Panc1 (cell line): Measurements from ENCODE around the gene DUSP10. TPM values are rescaled to one million over a fixed set of nuclear protein-coding genes. Genes with fewer than 3 reads are reported as not detected.

Experiments
- ATAC-seq: fragments of 200-7000 bp; cut with Tn5 transposase; 2 replicates; pipeline ENCODE4 v1.9.1; 2020; ENCODE audit warnings: mild to moderate bottlenecking, moderate library complexity
- BruUV-seq: library from RNA; stranded (reverse); fragments of 400-500 nt; replicated peaks from 2 replicates; lab custom pipeline; 2021; lab: Mats Ljungman, UMichigan
- CTCF ChIA-PET: fragments of 300-600 bp; sonication (Branson Sonifier 250); formaldehyde crosslinking; loops from one replicate; lab custom pipeline; 2022; ENCODE audit warnings: antibody characterized with exemption; lab: Charles Lee
- POLR2A ChIA-PET: fragments of 300-600 bp; sonication (Branson Sonifier 250); formaldehyde crosslinking; loops from one replicate; lab custom pipeline; 2022; ENCODE audit warnings: antibody characterized with exemption; lab: Charles Lee
- DNase-seq: peaks from one replicate; pipeline ENCODE4 v3.0.0-alpha.2; 2010; ENCODE audit warnings: low read depth, low spot score
- H3K27ac ChIP-seq: 2 replicates; pipeline ENCODE4 v1.5.1; 2011; ENCODE audit warnings: mild to moderate bottlenecking, low read length, inconsistent platforms
- H3K27me3 ChIP-seq: fragments of 200-500 bp; sonication (Bioruptor generic); 2 replicates; pipeline ENCODE4 v1.6.0; 2014; ENCODE audit warnings: low read length, inconsistent platforms; ENCODE audit not compliant: control insufficient read depth, insufficient read depth
- H3K36me3 ChIP-seq: fragments of 200-500 bp; sonication (Bioruptor generic); 2 replicates; pipeline ENCODE4 v1.5.1; 2014; ENCODE audit warnings: inconsistent platforms, mild to moderate bottlenecking, low read length, moderate library complexity; ENCODE audit not compliant: control insufficient read depth, insufficient read depth
- H3K4me1 ChIP-seq: 2 replicates; pipeline ENCODE4 v1.5.1; 2011; ENCODE audit warnings: inconsistent platforms, mild to moderate bottlenecking, low read length, moderate library complexity; ENCODE audit not compliant: control insufficient read depth, insufficient read depth
- H3K4me3 ChIP-seq, 2 experiments: 2 replicates each; pipeline ENCODE4 v1.5.1; 2011 to 2012; ENCODE audit warnings: low read depth in 2 of 2, low read length in 2 of 2, mild to moderate bottlenecking in 2 of 2, inconsistent platforms in 1 of 2, moderate library complexity in 1 of 2
- H3K9me3 ChIP-seq: fragments of 200-500 bp; sonication (Bioruptor generic); 2 replicates; pipeline ENCODE4 v1.5.1; 2014; ENCODE audit warnings: low read depth, mild to moderate bottlenecking, inconsistent platforms, low read length, moderate library complexity; ENCODE audit not compliant: control insufficient read depth, insufficient read depth
- CTCF ChIP-seq: fragments of 450-650 bp; IDR thresholded peaks from 2 replicates; pipeline ENCODE4 v1.5.1; 2017; ENCODE audit warnings: mild to moderate bottlenecking
- TCF7L2 ChIP-seq: IDR thresholded peaks from 2 replicates; pipeline ENCODE4 v1.6.1; 2011; ENCODE audit warnings: mild to moderate bottlenecking, low read depth, low read length, inconsistent platforms
- in situ Hi-C: cut with HindIII; loops from 2 replicates; pipeline ENCODE4 v1.10.0; 2016; ENCODE audit warnings: low sequenced_read_pairs, low pct_unique_long_range_greater_than_20kb
- intact Hi-C: fragments of 100-400 bp; cut with micrococcal nuclease; formaldehyde crosslinking; loops from one replicate; pipeline ENCODE4 v1.10.0; 2022; ENCODE audit not compliant: unreplicated experiment
- total RNA-seq: library from RNA; stranded (reverse); gene quantifications from one replicate; pipeline ENCODE4 v1.2.1, GENCODE V29; 2021; ENCODE audit not compliant: unreplicated experiment
- TF ChIP-seq, protein P1 (sequence below), 2 experiments: IDR thresholded peaks; 2 replicates each; pipeline ENCODE4 v1.6.1; 2011 to 2012; ENCODE audit warnings: low read depth in 2 of 2, control low read depth in 1 of 2, low read length in 1 of 2, mild to moderate bottlenecking in 1 of 2, moderate library complexity in 1 of 2; ENCODE audit not compliant: insufficient read depth in 1 of 2

The DUSP10 gene
- total RNA-seq, 1 experiment from 2014 or later: 1.4 TPM

DNA sequence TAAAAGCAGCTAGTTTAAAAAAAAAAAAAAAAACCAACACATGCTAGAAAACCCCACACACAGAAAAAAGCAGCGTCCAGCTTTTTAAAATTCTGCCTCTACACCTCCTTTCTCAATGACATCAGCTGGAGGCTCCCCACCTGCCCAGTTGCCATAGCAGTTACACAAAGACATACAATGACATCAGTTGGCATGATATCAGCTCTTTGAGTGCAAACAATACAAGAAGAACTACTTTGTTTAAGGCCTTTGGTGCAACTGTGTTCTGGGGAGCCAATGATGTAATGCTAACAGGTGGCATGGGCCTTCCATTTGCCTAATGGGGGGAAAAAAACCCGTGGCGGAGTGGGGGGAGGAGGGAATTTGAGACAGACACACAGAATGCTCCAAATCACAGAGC lies 32.9 kb downstream of the DUSP10 start:
- DNase-seq (no peak), ATAC-seq (no peak)
- Histone ChIP-seq H3K36me3 (no peaks in the 10 kb centered on the region), H3K4me3 (no peak overlapping the region), H3K9me3 (no peaks in the 10 kb centered on the region), H3K4me1 (no peaks in the 10 kb centered on the region), H3K27me3 (no peaks in the 10 kb centered on the region), H3K27ac (no peak overlapping the region)
- no TSS peak for BruUV-seq
- POLR2A ChIA-PET: no interaction called here
- CTCF ChIA-PET: interaction anchor here (0.7 kb wide), 1 partner anchor 107 kb away, joined by 6 read pairs; no protein-coding TSS in a partner anchor
- TF ChIP-seq, protein P1, sequence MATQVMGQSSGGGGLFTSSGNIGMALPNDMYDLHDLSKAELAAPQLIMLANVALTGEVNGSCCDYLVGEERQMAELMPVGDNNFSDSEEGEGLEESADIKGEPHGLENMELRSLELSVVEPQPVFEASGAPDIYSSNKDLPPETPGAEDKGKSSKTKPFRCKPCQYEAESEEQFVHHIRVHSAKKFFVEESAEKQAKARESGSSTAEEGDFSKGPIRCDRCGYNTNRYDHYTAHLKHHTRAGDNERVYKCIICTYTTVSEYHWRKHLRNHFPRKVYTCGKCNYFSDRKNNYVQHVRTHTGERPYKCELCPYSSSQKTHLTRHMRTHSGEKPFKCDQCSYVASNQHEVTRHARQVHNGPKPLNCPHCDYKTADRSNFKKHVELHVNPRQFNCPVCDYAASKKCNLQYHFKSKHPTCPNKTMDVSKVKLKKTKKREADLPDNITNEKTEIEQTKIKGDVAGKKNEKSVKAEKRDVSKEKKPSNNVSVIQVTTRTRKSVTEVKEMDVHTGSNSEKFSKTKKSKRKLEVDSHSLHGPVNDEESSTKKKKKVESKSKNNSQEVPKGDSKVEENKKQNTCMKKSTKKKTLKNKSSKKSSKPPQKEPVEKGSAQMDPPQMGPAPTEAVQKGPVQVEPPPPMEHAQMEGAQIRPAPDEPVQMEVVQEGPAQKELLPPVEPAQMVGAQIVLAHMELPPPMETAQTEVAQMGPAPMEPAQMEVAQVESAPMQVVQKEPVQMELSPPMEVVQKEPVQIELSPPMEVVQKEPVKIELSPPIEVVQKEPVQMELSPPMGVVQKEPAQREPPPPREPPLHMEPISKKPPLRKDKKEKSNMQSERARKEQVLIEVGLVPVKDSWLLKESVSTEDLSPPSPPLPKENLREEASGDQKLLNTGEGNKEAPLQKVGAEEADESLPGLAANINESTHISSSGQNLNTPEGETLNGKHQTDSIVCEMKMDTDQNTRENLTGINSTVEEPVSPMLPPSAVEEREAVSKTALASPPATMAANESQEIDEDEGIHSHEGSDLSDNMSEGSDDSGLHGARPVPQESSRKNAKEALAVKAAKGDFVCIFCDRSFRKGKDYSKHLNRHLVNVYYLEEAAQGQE (IDR thresholded peaks at IDR 0.05; ENCODE audit: insufficient read depth in 1 of 2, low read depth in 2 of 2, low read length in 1 of 2): no peak
- no peak for TF ChIP-seq TCF7L2
- no peak for TF ChIP-seq CTCF
- in situ Hi-C loops: no loop called here
- intact Hi-C loops: no loop called here

DNA sequence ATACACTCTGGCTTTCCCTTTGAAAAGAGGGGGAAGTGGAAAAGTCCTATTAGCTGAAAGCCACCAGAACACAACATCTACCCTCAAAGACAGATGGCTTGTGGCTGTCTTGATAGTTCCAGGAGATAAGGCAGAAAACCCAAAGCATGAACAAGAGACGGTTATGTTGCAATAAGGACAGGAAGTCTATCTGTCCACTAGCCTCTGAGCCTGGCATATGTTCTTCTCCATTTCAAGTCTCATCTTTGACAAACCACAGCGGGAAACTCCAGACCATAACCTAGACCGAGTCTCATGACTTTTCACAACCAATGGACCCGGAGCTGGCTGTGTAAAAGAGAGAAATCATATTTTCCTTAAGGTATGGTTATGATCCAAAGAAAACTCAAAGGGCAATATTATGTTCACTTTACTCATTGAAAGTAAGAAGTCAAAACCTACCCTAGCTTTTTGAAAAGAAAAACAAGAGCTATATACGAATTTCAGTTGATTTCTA lies 33.8 kb downstream of the DUSP10 start:
- POLR2A ChIA-PET: no interaction called here
- Histone ChIP-seq H3K27ac (no peak overlapping the region), H3K9me3 (no peaks in the 10 kb centered on the region), H3K4me1 (no peaks in the 10 kb centered on the region), H3K36me3 (no peaks in the 10 kb centered on the region), H3K4me3 (no peak overlapping the region), H3K27me3 (no peaks in the 10 kb centered on the region)
- no peak for ATAC-seq
- in situ Hi-C loops: no loop called here
- DNase-seq: no peak
- no peak for TF ChIP-seq CTCF
- BruUV-seq: no TSS peak
- intact Hi-C loops: no loop called here
- CTCF ChIA-PET: no interaction called here
